Esophagus muscularis mucosa (tissue), 4 donors: Measurements from ENCODE around the gene SASH1. TPM values are rescaled to one million over a fixed set of nuclear protein-coding genes. Genes with fewer than 3 reads are reported as not detected.

Experiments used
- DNase-seq: peaks from one replicate; pipeline ENCODE4 v3.0.0-alpha.2; 2017; ENCODE audit errors: extremely low spot score
- H3K27ac ChIP-seq, 4 donors: fragments of 200-600 bp; sonication (generic); replicated peaks in 1 of 4; 1 replicate in 3 of 4; 2 replicates in 1 of 4; pipeline ENCODE4 v1.5.1; 2016 to 2019; ENCODE audit warnings: mild to moderate bottlenecking in 1 of 4
- H3K27me3 ChIP-seq, 4 donors: fragments of 200-600 bp; sonication (generic); one replicate each; pipeline versions ENCODE4 v1.5.1 to v1.6.0; 2016 to 2019
- H3K36me3 ChIP-seq, 4 donors: fragments of 200-600 bp; sonication (generic); one replicate each; pipeline ENCODE4 v1.5.1; 2016 to 2019
- H3K4me1 ChIP-seq, 4 donors: fragments of 200-600 bp; sonication (generic); one replicate each; pipeline ENCODE4 v1.5.1; 2016 to 2019
- H3K4me3 ChIP-seq, 4 donors: fragments of 200-600 bp; sonication (generic); 1 replicate in 2 of 4; 2 replicates in 2 of 4; pipeline ENCODE4 v1.5.1; 2016 to 2019; ENCODE audit warnings: mild to moderate bottlenecking in 4 of 4, moderate library complexity in 1 of 4
- H3K9me3 ChIP-seq, 4 donors: fragments of 200-600 bp; sonication (generic); 1 replicate in 3 of 4; 2 replicates in 1 of 4; pipeline ENCODE4 v1.5.1; 2016 to 2019
- CTCF ChIP-seq, 3 experiments: fragments of 200-600 bp in 2 of 3; fragments of 450-650 bp in 1 of 3; sonication (generic) in 2 of 3; IDR thresholded peaks; one replicate each; pipeline ENCODE4 v1.5.1; 2017 to 2019; ENCODE audit warnings: antibody characterized with exemption in 3 of 3, mild to moderate bottlenecking in 2 of 3, moderate library complexity in 1 of 3
- EP300 ChIP-seq: sonication (generic); formaldehyde crosslinking; IDR thresholded peaks from one replicate; pipeline ENCODE4 v1.6.1; 2017; ENCODE audit warnings: antibody characterized with exemption
- POLR2A ChIP-seq: fragments of 450-650 bp; IDR thresholded peaks from one replicate; pipeline ENCODE4 v1.6.1; 2017; ENCODE audit warnings: antibody characterized with exemption, moderate library complexity, mild to moderate bottlenecking, low read depth
- POLR2AphosphoS5 ChIP-seq, 2 donors: sonication (generic); formaldehyde crosslinking; IDR thresholded peaks; one replicate each; pipeline ENCODE4 v1.6.1; 2017; ENCODE audit warnings: antibody characterized with exemption in 2 of 2
- WGBS: methylation state at CpG from one replicate; pipeline ENCODE4 v1.1.5; 2018; 5-methylcytosine and 5-hydroxymethylcytosine counted together
- intact Hi-C: fragments of 100-400 bp; cut with DNase I; formaldehyde crosslinking; loops from one replicate; pipeline ENCODE4 v1.15.1; 2023
- total RNA-seq, 4 donors: library from RNA; depleted of rRNA; stranded (reverse); fragments of >200 nt; gene quantifications; one replicate each; pipeline versions ENCODE4 v1.1.0 to v1.2.1, GENCODE V29; 2016

Gene SASH1
- total RNA-seq, 4 donors from 2014 or later: 56.5 to 86.6 (median 70.3) TPM

DNA sequence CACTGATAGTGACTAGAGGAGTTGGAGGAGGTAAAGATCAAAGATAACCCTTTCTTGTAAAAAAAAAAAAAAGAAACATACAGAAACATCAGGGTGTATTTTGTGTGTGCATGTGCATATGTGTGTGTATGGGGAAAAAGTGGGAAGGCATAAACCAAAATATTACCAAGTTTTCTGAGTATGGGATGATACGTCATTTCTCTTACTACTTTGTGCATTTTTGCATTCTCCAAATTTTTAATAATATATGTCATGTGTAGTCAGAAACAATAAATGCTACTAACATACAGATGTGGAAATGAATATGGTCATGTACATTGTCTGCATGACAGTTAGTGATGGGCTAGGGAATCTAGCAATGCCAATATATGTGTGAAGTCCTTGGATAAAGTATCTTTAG lies 161.1 kb downstream of the SASH1 start:
- peak overlapping the region in 1 of 4 donors; percentile 9 for H3K27ac ChIP-seq

GRCh38 chr6:148507774-148508173 lies 165.1 kb downstream of the SASH1 start:
- TF ChIP-seq POLR2AphosphoS5 (IDR thresholded peaks at IDR 0.05): peak; percentile 77 to 89
- peak; percentile 25 for TF ChIP-seq POLR2A
- no peak for TF ChIP-seq CTCF (IDR thresholded peaks at IDR 0.05)
- TF ChIP-seq EP300: no peak
- H3K27me3 ChIP-seq: no peaks in the 10 kb centered on the region
- intact Hi-C loops: no loop called here
- no peaks in the 10 kb centered on the region for H3K36me3 ChIP-seq
- WGBS: 41% methylated on average over 5 of the region's 5 CpGs
- peak overlapping the region; percentile 50 to 65 (median 54) for H3K4me3 ChIP-seq
- no peaks in the 10 kb centered on the region for H3K9me3 ChIP-seq
- no peak for DNase-seq
- H3K27ac ChIP-seq: peak overlapping the region; percentile 81 to 87 (median 86)
- H3K4me1 ChIP-seq: peaks cover 21 to 55% (median 40%) of the 10 kb centered on the region in 4 donors

More for the DNA sequence above, 161.1 kb downstream of the SASH1 start:
- DNase-seq: no peak
- Histone ChIP-seq H3K4me1 (peaks cover 23 to 51% (median 42%) of the 10 kb centered on the region in 4 donors), H3K9me3 (no peaks in the 10 kb centered on the region), H3K4me3 (no peak overlapping the region), H3K27me3 (no peaks in the 10 kb centered on the region), H3K36me3 (no peaks in the 10 kb centered on the region)
- TF ChIP-seq EP300 (no peak), POLR2A (no peak)
- intact Hi-C loops: no loop called here
- WGBS: 86% methylated on average over 1 of the region's 1 CpG

GRCh38 chr6:148508401-148509041 lies 165.9 kb downstream of the SASH1 start:
- TF ChIP-seq EP300 (no peak), POLR2A (peak; percentile 12), POLR2AphosphoS5 (IDR thresholded peaks at IDR 0.05) (peak in 1 of 2 donors; percentile 53), CTCF (IDR thresholded peaks at IDR 0.05) (peak in 1 of 3 experiments; percentile 4)
- no peaks in the 10 kb centered on the region for H3K9me3 ChIP-seq
- intact Hi-C loops: no loop called here
- H3K4me1 ChIP-seq: peaks cover 18 to 57% (median 47%) of the 10 kb centered on the region in 4 donors
- 30% methylated on average over 14 of the region's 14 CpGs for WGBS
- H3K27me3 ChIP-seq: no peaks in the 10 kb centered on the region
- DNase-seq: no peak
- H3K36me3 ChIP-seq: no peaks in the 10 kb centered on the region
- peak overlapping the region; percentile 81 to 87 (median 86) for H3K27ac ChIP-seq
- peak overlapping the region; percentile 50 to 65 (median 54) for H3K4me3 ChIP-seq

- H3K4me1 ChIP-seq: peaks cover 18 to 65% (median 53%) of the 10 kb centered on the region in 4 donors
- no peaks in the 10 kb centered on the region for H3K36me3 ChIP-seq
These were observed 166.6 kb downstream of the SASH1 start for GRCh38 chr6:148509119-148509799.

More at GRCh38 chr6:148509119-148509799, 166.6 kb downstream of the SASH1 start:
- Histone ChIP-seq H3K4me3 (peak overlapping the region; percentile 50 to 65 (median 54)), H3K27me3 (no peaks in the 10 kb centered on the region), H3K9me3 (no peaks in the 10 kb centered on the region), H3K27ac (peak overlapping the region; percentile 81 to 87 (median 86))
- WGBS: 20% methylated on average over 14 of the region's 14 CpGs
- intact Hi-C loops: no loop called here
- TF ChIP-seq POLR2AphosphoS5 (IDR thresholded peaks at IDR 0.05): no peak
- TF ChIP-seq EP300: no peak
- no peak for TF ChIP-seq POLR2A
- TF ChIP-seq CTCF (IDR thresholded peaks at IDR 0.05): no peak
- DNase-seq: no peak
